ENCODE data around the gene PAPPA2. TPM values are rescaled to one million over a fixed set of nuclear protein-coding genes. Genes with fewer than 3 reads are reported as not detected.

PAPPA2 gene
- total and polyA plus RNA-seq, 7 experiments from 2014 or later: 0.07 to 0.29 (median 0.21) TPM; not detected in 4

GRCh38 chr1:176466514-176466913, 3.5 kb downstream of the PAPPA2 start:
- ChIA-PET POLR2A (interaction anchor here (0.6 kb wide), 1 partner anchor 615 kb away, joined by 3 read pairs; no protein-coding TSS in a partner anchor), CTCF (no interaction called here)
- Histone ChIP-seq H3K27ac (ENCODE audit: low read depth, low read length) (no peak overlapping the region), H3K36me3 (ENCODE audit: control insufficient read depth in 2 of 3, insufficient read depth in 3 of 3, low read length in 3 of 3) (no peaks in the 10 kb centered on the region), H3K9me3 (ENCODE audit: control insufficient read depth in 2 of 3, low read length in 3 of 3) (no peaks in the 10 kb centered on the region), H3K4me3 (ENCODE audit: low read length) (no peak overlapping the region), H3K27me3 (ENCODE audit: control insufficient read depth in 2 of 2, insufficient read depth in 2 of 2, low read length in 2 of 2) (no peaks in the 10 kb centered on the region), H3K4me1 (ENCODE audit: control insufficient read depth in 2 of 2, insufficient read depth in 2 of 2, low read length in 2 of 2) (no peaks in the 10 kb centered on the region)
- ATAC-seq: no peak
- no peak for DNase-seq
- Mint-ChIP-seq H3K27ac (no peak overlapping the region), H3K4me1 (no peaks in the 10 kb centered on the region), H3K36me3 (no peaks in the 10 kb centered on the region), H3K9me3 (peaks cover 0 to 5% (median 0%) of the 10 kb centered on the region in 11 donors), H3K27me3 (peaks cover 0 to 11% (median 8%) of the 10 kb centered on the region in 5 donors), H3K4me3 (no peak overlapping the region)
- intact Hi-C loops (cut with micrococcal nuclease): loop anchor here in 1 of 2 donors (10.0 kb wide), 1 partner anchor 1312 kb away; no protein-coding TSS in a partner anchor

GRCh38 chr1:176469450-176470010, 6.6 kb downstream of the PAPPA2 start:
- no peak overlapping the region for H3K27ac Mint-ChIP-seq
- Histone ChIP-seq H3K4me1 (ENCODE audit: control insufficient read depth in 2 of 2, insufficient read depth in 2 of 2, low read length in 2 of 2) (no peaks in the 10 kb centered on the region), H3K27ac (ENCODE audit: low read depth, low read length) (no peak overlapping the region), H3K27me3 (ENCODE audit: control insufficient read depth in 2 of 2, insufficient read depth in 2 of 2, low read length in 2 of 2) (no peaks in the 10 kb centered on the region), H3K9me3 (ENCODE audit: control insufficient read depth in 2 of 3, low read length in 3 of 3) (no peaks in the 10 kb centered on the region), H3K36me3 (ENCODE audit: control insufficient read depth in 2 of 3, insufficient read depth in 3 of 3, low read length in 3 of 3) (no peaks in the 10 kb centered on the region), H3K4me3 (ENCODE audit: low read length) (no peak overlapping the region)
- intact Hi-C loops (cut with micrococcal nuclease): loop anchor here in 1 of 2 donors (10.0 kb wide), 1 partner anchor 1315 kb away; no protein-coding TSS in a partner anchor
- no peaks in the 10 kb centered on the region for H3K4me1 Mint-ChIP-seq
- ChIA-PET CTCF (no interaction called here), POLR2A (no interaction called here)
- H3K36me3 Mint-ChIP-seq: no peaks in the 10 kb centered on the region
- H3K9me3 Mint-ChIP-seq: peaks cover 0 to 3% (median 0%) of the 10 kb centered on the region in 11 donors
- no peak overlapping the region for H3K4me3 Mint-ChIP-seq
- DNase-seq (no peak), ATAC-seq (no peak)
- peaks cover 0 to 10% (median 0%) of the 10 kb centered on the region in 5 donors for H3K27me3 Mint-ChIP-seq

- POLR2A ChIA-PET: no interaction called here
- Mint-ChIP-seq H3K4me3 (no peak overlapping the region), H3K9me3 (peaks cover 0 to 3% (median 0%) of the 10 kb centered on the region in 11 donors), H3K36me3 (no peaks in the 10 kb centered on the region), H3K27ac (no peak overlapping the region), H3K4me1 (no peaks in the 10 kb centered on the region), H3K27me3 (peaks cover 0 to 19% (median 7%) of the 10 kb centered on the region in 5 donors)
- H3K36me3 ChIP-seq (ENCODE audit: control insufficient read depth in 2 of 3, insufficient read depth in 3 of 3, low read length in 3 of 3): no peaks in the 10 kb centered on the region
- H3K27ac ChIP-seq (ENCODE audit: low read depth, low read length): no peak overlapping the region
- CTCF ChIA-PET: no interaction called here
- no peaks in the 10 kb centered on the region for H3K9me3 ChIP-seq (ENCODE audit: control insufficient read depth in 2 of 3, low read length in 3 of 3)
- no peaks in the 10 kb centered on the region for H3K27me3 ChIP-seq (ENCODE audit: control insufficient read depth in 2 of 2, insufficient read depth in 2 of 2, low read length in 2 of 2)
- ATAC-seq (no peak), DNase-seq (no peak)
- intact Hi-C loops (cut with micrococcal nuclease): no loop called here
- no peaks in the 10 kb centered on the region for H3K4me1 ChIP-seq (ENCODE audit: control insufficient read depth in 2 of 2, insufficient read depth in 2 of 2, low read length in 2 of 2)
- H3K4me3 ChIP-seq (ENCODE audit: low read length): no peak overlapping the region
Observed at GRCh38 chr1:176471338-176472121, 8.6 kb downstream of the PAPPA2 start.

- POLR2A ChIA-PET: no interaction called here
- Mint-ChIP-seq H3K4me1 (no peaks in the 10 kb centered on the region), H3K4me3 (no peak overlapping the region), H3K36me3 (no peaks in the 10 kb centered on the region), H3K9me3 (peaks cover 0 to 7% (median 2%) of the 10 kb centered on the region in 11 donors), H3K27me3 (peaks cover 0 to 12% (median 6%) of the 10 kb centered on the region in 5 donors), H3K27ac (no peak overlapping the region)
- intact Hi-C loops (cut with micrococcal nuclease): no loop called here
- CTCF ChIA-PET: no interaction called here
- Histone ChIP-seq H3K9me3 (ENCODE audit: control insufficient read depth in 2 of 3, low read length in 3 of 3) (no peaks in the 10 kb centered on the region), H3K27ac (ENCODE audit: low read depth, low read length) (no peak overlapping the region), H3K36me3 (ENCODE audit: control insufficient read depth in 2 of 3, insufficient read depth in 3 of 3, low read length in 3 of 3) (no peaks in the 10 kb centered on the region), H3K4me1 (ENCODE audit: control insufficient read depth in 2 of 2, insufficient read depth in 2 of 2, low read length in 2 of 2) (no peaks in the 10 kb centered on the region), H3K4me3 (ENCODE audit: low read length) (no peak overlapping the region), H3K27me3 (ENCODE audit: control insufficient read depth in 2 of 2, insufficient read depth in 2 of 2, low read length in 2 of 2) (no peaks in the 10 kb centered on the region)
- ATAC-seq: no peak
- DNase-seq: no peak
Observed at GRCh38 chr1:176479971-176480370, 17.0 kb downstream of the PAPPA2 start.

- Mint-ChIP-seq H3K4me1 (no peaks in the 10 kb centered on the region), H3K4me3 (no peak overlapping the region), H3K27ac (peak overlapping the region in 1 of 9 donors; percentile 44), H3K9me3 (peaks cover 0 to 7% (median 2%) of the 10 kb centered on the region in 11 donors), H3K36me3 (no peaks in the 10 kb centered on the region), H3K27me3 (peaks cover 0 to 6% (median 4%) of the 10 kb centered on the region in 5 donors)
- Histone ChIP-seq H3K36me3 (ENCODE audit: control insufficient read depth in 2 of 3, insufficient read depth in 3 of 3, low read length in 3 of 3) (no peaks in the 10 kb centered on the region), H3K9me3 (ENCODE audit: control insufficient read depth in 2 of 3, low read length in 3 of 3) (no peaks in the 10 kb centered on the region), H3K27ac (ENCODE audit: low read depth, low read length) (no peak overlapping the region), H3K4me3 (ENCODE audit: low read length) (no peak overlapping the region), H3K4me1 (ENCODE audit: control insufficient read depth in 2 of 2, insufficient read depth in 2 of 2, low read length in 2 of 2) (no peaks in the 10 kb centered on the region), H3K27me3 (ENCODE audit: control insufficient read depth in 2 of 2, insufficient read depth in 2 of 2, low read length in 2 of 2) (no peaks in the 10 kb centered on the region)
- ChIA-PET POLR2A (no interaction called here), CTCF (no interaction called here)
- intact Hi-C loops (cut with micrococcal nuclease): no loop called here
- ATAC-seq (no peak), DNase-seq (no peak)
Observed at GRCh38 chr1:176480750-176481149, 17.8 kb downstream of the PAPPA2 start.

GRCh38 chr1:176485083-176485482, 22.1 kb downstream of the PAPPA2 start:
- Histone ChIP-seq H3K9me3 (ENCODE audit: control insufficient read depth in 2 of 3, low read length in 3 of 3) (no peaks in the 10 kb centered on the region), H3K4me1 (ENCODE audit: control insufficient read depth in 2 of 2, insufficient read depth in 2 of 2, low read length in 2 of 2) (no peaks in the 10 kb centered on the region), H3K4me3 (ENCODE audit: low read length) (no peak overlapping the region), H3K27me3 (ENCODE audit: control insufficient read depth in 2 of 2, insufficient read depth in 2 of 2, low read length in 2 of 2) (no peaks in the 10 kb centered on the region), H3K36me3 (ENCODE audit: control insufficient read depth in 2 of 3, insufficient read depth in 3 of 3, low read length in 3 of 3) (no peaks in the 10 kb centered on the region), H3K27ac (ENCODE audit: low read depth, low read length) (no peak overlapping the region)
- ChIA-PET CTCF (no interaction called here), POLR2A (no interaction called here)
- H3K4me3 Mint-ChIP-seq: no peak overlapping the region
- ATAC-seq (no peak), DNase-seq (no peak)
- H3K9me3 Mint-ChIP-seq: peaks cover 0 to 11% (median 4%) of the 10 kb centered on the region in 11 donors
- intact Hi-C loops (cut with micrococcal nuclease): no loop called here
- peaks cover 0 to 11% (median 0%) of the 10 kb centered on the region in 5 donors for H3K27me3 Mint-ChIP-seq
- no peak overlapping the region for H3K27ac Mint-ChIP-seq
- no peaks in the 10 kb centered on the region for H3K36me3 Mint-ChIP-seq
- no peaks in the 10 kb centered on the region for H3K4me1 Mint-ChIP-seq
